ENCODE data around the gene DIP2B. TPM values are rescaled to one million over a fixed set of nuclear protein-coding genes. Genes with fewer than 3 reads are reported as not detected.
A peak's percentile ranks its signal among the peaks of the same experiment; 100 is the strongest.
"Not testable (repeated sequence)": the region's sequence is repeated elsewhere in the genome, so short reads cannot be mapped to it uniquely, and the experiment has no call there.

The DIP2B gene
- total RNA-seq, 1 experiment from 2014 or later: 29.4 TPM

GRCh38 chr12:50765095-50765911 lies 260.5 kb downstream of the DIP2B start:
- POLR2A ChIA-PET (ENCODE audit: unreplicated experiment): interaction anchor here (0.6 to 0.8 kb wide), 4 partner anchors 50 to 317 kb away, joined by 4 to 8 read pairs (median 5); a partner anchor contains a TSS

GRCh38 chr12:50768391-50768790 lies 263.6 kb downstream of the DIP2B start:
- Histone ChIP-seq H3K4me3 (no peak overlapping the region), H3K79me2 (ENCODE audit: low read depth) (peaks cover 86% of the 10 kb centered on the region), H3K9me3 (ENCODE audit: insufficient read depth, low read depth) (no peaks in the 10 kb centered on the region), H3K9me2 (ENCODE audit: insufficient read depth) (no peaks in the 10 kb centered on the region), H3K27ac (no peak overlapping the region), H4K20me1 (ENCODE audit: insufficient read depth) (peaks cover 17% of the 10 kb centered on the region), H2AFZ (no peak overlapping the region), H3K4me2 (peak overlapping the region; percentile 52), H3K36me3 (ENCODE audit: low read depth) (peaks cover 12% of the 10 kb centered on the region), H3F3A (ENCODE audit: insufficient read depth, low read depth) (peaks cover 24% of the 10 kb centered on the region), H3K4me1 (replicated peaks; ENCODE audit: insufficient read depth) (peaks cover 27% of the 10 kb centered on the region), H3K27me3 (ENCODE audit: insufficient read depth, low read depth) (no peaks in the 10 kb centered on the region)
- TF ChIP-seq CTCF (conservative IDR thresholded peaks at IDR 0.05) (no peak), EZH2 (IDR thresholded peaks at IDR 0.05; ENCODE audit: low read depth) (no peak)
- intact Hi-C loops (cut with micrococcal nuclease; ENCODE audit: unreplicated experiment): loop anchor here (5.0 to 10.0 kb wide), 3 partner anchors 59 to 576 kb away; partner anchors contain the start of gene CELA1
- CTCF ChIA-PET: no interaction called here
- no TSS peak for BruUV-seq (replicated peaks)
- POLR2A ChIA-PET (ENCODE audit: unreplicated experiment): interaction anchor here (0.6 kb wide), 1 partner anchor 15 kb away, joined by 3 read pairs; no protein-coding TSS in a partner anchor
- DNase-seq: no peak

More at GRCh38 chr12:50765095-50765911, 260.5 kb downstream of the DIP2B start:
- H3K36me3 ChIP-seq (ENCODE audit: low read depth): 0 out of 2 replicates have a peak, but pooled peaks cover 5% of the 10 kb centered on the region
- H3K79me2 ChIP-seq (ENCODE audit: low read depth): peaks cover 77% of the 10 kb centered on the region
- BruUV-seq (replicated peaks): TSS peak; percentile 44
- CTCF ChIA-PET: interaction anchor here (0.5 to 2.4 kb wide), 11 partner anchors 17 to 1059 kb away, joined by 3 to 12 read pairs (median 4); no protein-coding TSS in a partner anchor
- peak in 1 of 2 experiments; percentile 50 for DNase-seq
- no peaks in the 10 kb centered on the region for H3K27me3 ChIP-seq (ENCODE audit: insufficient read depth, low read depth)
- peak overlapping the region; percentile 91 for H3K4me2 ChIP-seq
- H3K9me2 ChIP-seq (ENCODE audit: insufficient read depth): no peaks in the 10 kb centered on the region
- no peaks in the 10 kb centered on the region for H3K9me3 ChIP-seq (ENCODE audit: insufficient read depth, low read depth)
- intact Hi-C loops (cut with micrococcal nuclease; ENCODE audit: unreplicated experiment): loop anchor here (2.0 to 10.0 kb wide), 6 partner anchors 21 to 579 kb away; partner anchors contain the start of gene CELA1
- TF ChIP-seq CTCF (conservative IDR thresholded peaks at IDR 0.05): peak; percentile 82
- TF ChIP-seq EZH2 (IDR thresholded peaks at IDR 0.05; ENCODE audit: low read depth): no peak
- peaks cover 31% of the 10 kb centered on the region for H3K4me1 ChIP-seq (replicated peaks; ENCODE audit: insufficient read depth)
- H3K27ac ChIP-seq: peak overlapping the region; percentile 92; the same call in 1 of the 2 replicates
- peaks cover 10% of the 10 kb centered on the region for H4K20me1 ChIP-seq (ENCODE audit: insufficient read depth)
- H3K4me3 ChIP-seq: peak overlapping the region; percentile 88
- peaks cover 17% of the 10 kb centered on the region; the same call in 1 of the 2 replicates for H3F3A ChIP-seq (ENCODE audit: insufficient read depth, low read depth)
- peak overlapping the region; percentile 88 for H2AFZ ChIP-seq

GRCh38 chr12:50768813-50769212 lies 264.0 kb downstream of the DIP2B start:
- H3K4me3 ChIP-seq; H2AFZ ChIP-seq; BruUV-seq (replicated peaks); DNase-seq; H3K27me3 ChIP-seq (ENCODE audit: insufficient read depth, low read depth); CTCF ChIA-PET; H3K9me3 ChIP-seq (ENCODE audit: insufficient read depth, low read depth); H3K9me2 ChIP-seq (ENCODE audit: insufficient read depth); H3K27ac ChIP-seq: not testable (repeated sequence)
- peaks cover 31% of the 10 kb centered on the region for H3K4me1 ChIP-seq (replicated peaks; ENCODE audit: insufficient read depth)
- peak overlapping the region; percentile 52 for H3K4me2 ChIP-seq
- H3F3A ChIP-seq (ENCODE audit: insufficient read depth, low read depth): peaks cover 26% of the 10 kb centered on the region
- H4K20me1 ChIP-seq (ENCODE audit: insufficient read depth): peaks cover 19% of the 10 kb centered on the region
- POLR2A ChIA-PET (ENCODE audit: unreplicated experiment): interaction anchor here (0.6 kb wide), 2 partner anchors 15 to 480 kb away, joined by 3 read pairs; no protein-coding TSS in a partner anchor
- H3K79me2 ChIP-seq (ENCODE audit: low read depth): peaks cover 86% of the 10 kb centered on the region
- H3K36me3 ChIP-seq (ENCODE audit: low read depth): peaks cover 12% of the 10 kb centered on the region
- intact Hi-C loops (cut with micrococcal nuclease; ENCODE audit: unreplicated experiment): loop anchor here (5.0 to 10.0 kb wide), 3 partner anchors 58 to 576 kb away; partner anchors contain the start of gene CELA1

All from PC-9 (cell line).